ENCODE results near the gene ZKSCAN7.

DNA sequence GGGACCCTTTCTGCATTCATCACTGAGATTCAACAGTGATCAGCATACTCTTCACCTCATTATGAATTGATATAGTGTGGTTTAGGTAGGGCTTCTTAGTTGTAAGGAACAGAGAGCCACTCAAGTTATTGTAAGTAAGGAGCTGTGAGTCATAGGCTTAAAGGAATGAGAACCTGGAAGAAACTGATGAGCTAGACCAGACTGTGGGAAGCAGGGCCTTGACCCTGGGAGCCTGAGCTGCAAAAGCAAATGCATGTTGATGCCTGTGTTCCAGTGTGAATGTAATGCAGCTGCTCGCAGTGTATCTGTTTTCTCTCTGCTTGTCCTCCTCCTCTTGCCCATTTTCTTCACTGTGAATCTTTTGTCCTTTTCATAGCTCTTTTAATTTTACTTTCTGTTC is 13.6 kb downstream of the ZKSCAN7 start:
- TF ChIP-seq, protein P1, sequence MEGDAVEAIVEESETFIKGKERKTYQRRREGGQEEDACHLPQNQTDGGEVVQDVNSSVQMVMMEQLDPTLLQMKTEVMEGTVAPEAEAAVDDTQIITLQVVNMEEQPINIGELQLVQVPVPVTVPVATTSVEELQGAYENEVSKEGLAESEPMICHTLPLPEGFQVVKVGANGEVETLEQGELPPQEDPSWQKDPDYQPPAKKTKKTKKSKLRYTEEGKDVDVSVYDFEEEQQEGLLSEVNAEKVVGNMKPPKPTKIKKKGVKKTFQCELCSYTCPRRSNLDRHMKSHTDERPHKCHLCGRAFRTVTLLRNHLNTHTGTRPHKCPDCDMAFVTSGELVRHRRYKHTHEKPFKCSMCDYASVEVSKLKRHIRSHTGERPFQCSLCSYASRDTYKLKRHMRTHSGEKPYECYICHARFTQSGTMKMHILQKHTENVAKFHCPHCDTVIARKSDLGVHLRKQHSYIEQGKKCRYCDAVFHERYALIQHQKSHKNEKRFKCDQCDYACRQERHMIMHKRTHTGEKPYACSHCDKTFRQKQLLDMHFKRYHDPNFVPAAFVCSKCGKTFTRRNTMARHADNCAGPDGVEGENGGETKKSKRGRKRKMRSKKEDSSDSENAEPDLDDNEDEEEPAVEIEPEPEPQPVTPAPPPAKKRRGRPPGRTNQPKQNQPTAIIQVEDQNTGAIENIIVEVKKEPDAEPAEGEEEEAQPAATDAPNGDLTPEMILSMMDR (IDR thresholded peaks at IDR 0.05; ENCODE audit: low read length), result no peak
- TF ChIP-seq EZH2 (IDR thresholded peaks at IDR 0.05; ENCODE audit: borderline replicate concordance, low read length), result no peak

Measured in OCI-LY1 (cell line).